Upper lobe of right lung (tissue), 1 donor: Measurements from ENCODE around the gene THUMPD2. TPM values are rescaled to one million over a fixed set of nuclear protein-coding genes. Genes with fewer than 3 reads are reported as not detected.

Experiments
- ATAC-seq: fragments of 200-7000 bp; cut with Tn5 transposase; one replicate; pipeline ENCODE4 v1.9.1; 2020; ENCODE audit warnings: mild to moderate bottlenecking, moderate library complexity
- DNase-seq: peaks from one replicate; pipeline ENCODE4 v3.0.0-alpha.2; 2020
- H3K27ac ChIP-seq: fragments of 200-600 bp; one replicate; pipeline ENCODE4 v1.8.0; 2022
- H3K27me3 ChIP-seq: fragments of 200-600 bp; one replicate; pipeline ENCODE4 v1.8.0; 2022; ENCODE audit warnings: mild to moderate bottlenecking
- H3K36me3 ChIP-seq: fragments of 200-600 bp; one replicate; pipeline ENCODE4 v1.8.0; 2022
- H3K4me1 ChIP-seq: fragments of 200-600 bp; one replicate; pipeline ENCODE4 v1.8.0; 2022
- H3K4me3 ChIP-seq: fragments of 200-600 bp; one replicate; pipeline ENCODE4 v1.8.0; 2022; ENCODE audit warnings: mild to moderate bottlenecking
- H3K9me3 ChIP-seq: fragments of 200-600 bp; one replicate; pipeline ENCODE4 v1.8.0; 2022
- CTCF ChIP-seq: fragments of 200-600 bp; IDR thresholded peaks from one replicate; pipeline ENCODE4 v1.8.0; 2022; ENCODE audit warnings: antibody characterized with exemption
- intact Hi-C: fragments of 100-400 bp; cut with DNase I; formaldehyde crosslinking; loops from one replicate; pipeline ENCODE4 v1.11.0; 2022
- total RNA-seq: library from RNA; stranded (reverse); fragmentation: NEBNext Ultra II Directional; extraction: Animal tissue kit (Norgen Biotek cat#: 25700); gene quantifications from one replicate; pipeline ENCODE4 v1.2.1, GENCODE V29; 2021
- donor health status: DM: no; HTN: yes; CAD: no; lungs with severe emphysema.

The THUMPD2 gene
- total RNA-seq, 1 donor from 2014 or later: 10.7 TPM

GRCh38 chr2:39706945-39707344, 72.1 kb downstream of the THUMPD2 start:
- no peak for TF ChIP-seq CTCF
- no peak for DNase-seq
- no peak overlapping the region for H3K4me3 ChIP-seq
- no peak for ATAC-seq
- H3K36me3 ChIP-seq: no peaks in the 10 kb centered on the region
- no peaks in the 10 kb centered on the region for H3K4me1 ChIP-seq
- no peaks in the 10 kb centered on the region for H3K27me3 ChIP-seq
- no peaks in the 10 kb centered on the region for H3K9me3 ChIP-seq
- intact Hi-C loops: no loop called here
- no peak overlapping the region for H3K27ac ChIP-seq

DNA sequence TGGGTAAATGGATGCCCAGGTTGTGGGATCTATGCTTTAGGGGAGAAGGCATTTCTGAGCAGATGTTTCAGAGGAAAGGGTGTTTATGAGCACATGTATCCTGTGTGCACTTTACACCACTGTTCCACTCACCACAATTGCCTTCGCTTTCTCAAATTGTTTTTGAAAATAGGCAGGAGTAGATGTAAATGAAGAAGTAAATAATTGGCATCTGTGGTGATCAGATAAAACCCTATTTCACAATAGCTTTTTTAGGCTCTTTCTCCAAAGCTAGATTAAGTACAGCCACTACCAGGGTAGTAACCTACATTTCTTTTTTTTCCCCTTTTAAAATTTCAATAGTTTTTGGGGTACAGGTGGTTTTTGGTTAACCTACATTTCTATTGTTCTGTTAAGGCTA, 72.7 kb downstream of the THUMPD2 start:
- Histone ChIP-seq H3K36me3 (no peaks in the 10 kb centered on the region), H3K9me3 (peaks cover 5% of the 10 kb centered on the region), H3K4me3 (no peak overlapping the region), H3K27me3 (no peaks in the 10 kb centered on the region), H3K4me1 (no peaks in the 10 kb centered on the region), H3K27ac (no peak overlapping the region)
- intact Hi-C loops: no loop called here
- ATAC-seq (no peak), DNase-seq (no peak)
- TF ChIP-seq CTCF: no peak

DNA sequence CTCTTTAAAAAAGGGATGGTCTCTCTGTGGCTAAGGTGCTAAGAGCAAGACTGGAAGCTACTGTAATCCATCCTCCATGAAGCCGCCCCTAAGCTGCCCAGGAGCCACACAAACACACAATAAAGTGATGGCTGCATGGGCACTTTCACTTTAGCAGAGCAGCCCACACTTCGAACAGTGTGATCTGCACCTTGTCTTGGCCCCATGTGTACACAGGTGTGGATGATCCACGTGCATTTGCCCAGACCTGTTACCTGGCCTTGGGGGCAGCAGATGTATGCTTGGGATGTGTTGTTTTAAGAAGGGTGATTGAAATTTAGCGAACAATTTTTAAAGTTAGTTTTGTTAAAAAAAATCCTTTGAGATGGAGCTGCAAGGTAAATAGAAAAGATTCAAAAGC, 73.4 kb downstream of the THUMPD2 start:
- Histone ChIP-seq H3K27me3 (no peaks in the 10 kb centered on the region), H3K4me3 (no peak overlapping the region), H3K27ac (no peak overlapping the region), H3K4me1 (no peaks in the 10 kb centered on the region), H3K36me3 (no peaks in the 10 kb centered on the region), H3K9me3 (peaks cover 9% of the 10 kb centered on the region)
- intact Hi-C loops: no loop called here
- no peak for DNase-seq
- TF ChIP-seq CTCF: no peak
- ATAC-seq: no peak

DNA sequence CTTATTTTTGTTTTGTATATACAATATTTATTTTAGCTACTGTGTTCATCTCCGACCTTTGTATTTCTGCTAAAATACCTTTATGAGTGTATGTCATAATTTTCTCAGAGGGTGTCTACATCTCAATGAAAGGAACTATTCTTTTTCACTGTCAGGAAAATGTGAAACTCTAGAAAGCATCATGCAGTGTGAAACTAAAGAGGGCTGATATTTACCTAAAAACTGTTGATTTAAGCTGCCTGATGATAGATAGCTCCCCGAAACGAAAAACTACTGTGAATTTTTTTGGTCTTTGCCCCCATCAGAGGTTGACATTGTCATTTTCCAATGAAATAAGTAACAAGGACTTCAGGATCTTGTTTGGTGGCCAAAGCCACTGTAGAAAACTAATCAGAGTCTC, 74.5 kb downstream of the THUMPD2 start:
- intact Hi-C loops: no loop called here
- Histone ChIP-seq H3K9me3 (peaks cover 9% of the 10 kb centered on the region), H3K27ac (no peak overlapping the region), H3K36me3 (no peaks in the 10 kb centered on the region), H3K4me1 (no peaks in the 10 kb centered on the region), H3K27me3 (no peaks in the 10 kb centered on the region), H3K4me3 (no peak overlapping the region)
- no peak for TF ChIP-seq CTCF
- ATAC-seq (no peak), DNase-seq (no peak)

DNA sequence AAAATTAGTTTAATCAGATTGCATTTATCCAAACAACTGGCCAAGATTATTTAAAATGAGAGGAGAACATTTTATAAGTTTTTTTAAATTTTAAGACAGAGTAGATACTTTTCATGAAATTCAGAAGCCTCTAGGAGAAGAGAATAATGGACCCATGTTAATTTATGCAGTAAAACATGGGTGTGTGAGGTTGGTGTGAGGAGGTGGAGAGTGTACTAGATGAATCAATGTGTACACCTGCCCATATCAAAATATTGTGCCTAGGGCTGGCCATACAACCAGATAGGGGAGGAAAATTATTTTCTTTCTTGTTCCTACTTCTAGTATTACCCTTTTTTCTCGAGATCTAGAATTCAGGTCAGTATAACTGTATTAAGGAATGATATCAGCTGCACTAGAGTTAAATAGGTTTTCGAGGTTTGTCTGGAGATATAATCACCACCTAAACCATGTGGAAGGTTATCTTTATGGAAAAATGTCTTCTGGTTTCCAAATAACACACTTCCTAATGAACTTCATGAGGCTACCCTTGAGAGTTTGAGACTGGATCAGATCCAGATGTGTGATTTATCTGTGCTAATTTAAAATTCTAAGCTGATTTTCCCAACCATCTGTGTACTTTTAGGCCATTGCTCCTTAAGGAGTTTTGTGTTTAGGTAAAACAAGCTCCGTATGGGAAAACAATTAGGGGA, 75.7 kb downstream of the THUMPD2 start:
- no peak overlapping the region for H3K27ac ChIP-seq
- no peak for TF ChIP-seq CTCF
- no peaks in the 10 kb centered on the region for H3K36me3 ChIP-seq
- no peak overlapping the region for H3K4me3 ChIP-seq
- DNase-seq: no peak
- intact Hi-C loops: no loop called here
- H3K4me1 ChIP-seq: no peaks in the 10 kb centered on the region
- H3K27me3 ChIP-seq: no peaks in the 10 kb centered on the region
- H3K9me3 ChIP-seq: peaks cover 9% of the 10 kb centered on the region
- no peak for ATAC-seq

DNA sequence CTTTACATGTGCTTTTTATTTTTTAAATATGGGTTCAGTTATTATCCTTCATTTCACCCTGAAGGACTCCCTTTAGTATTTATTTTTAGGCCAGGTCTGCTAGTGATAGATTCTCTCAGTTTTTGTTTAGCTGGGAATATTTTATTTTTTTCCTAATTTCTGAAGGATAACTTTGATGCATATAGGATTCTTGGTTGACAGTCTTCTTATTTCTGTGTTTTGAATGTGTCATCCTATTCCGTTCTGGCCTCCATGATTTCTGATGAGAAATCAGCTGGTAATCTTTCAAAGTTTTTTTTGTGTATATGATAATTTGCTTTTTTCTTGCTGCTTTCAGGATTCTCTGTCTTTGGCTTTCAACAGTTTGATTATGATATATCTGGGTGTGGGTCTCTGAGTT, 77.9 kb downstream of the THUMPD2 start:
- Histone ChIP-seq H3K27ac (no peak overlapping the region), H3K4me3 (no peak overlapping the region), H3K36me3 (no peaks in the 10 kb centered on the region), H3K4me1 (peaks cover 9% of the 10 kb centered on the region), H3K9me3 (peaks cover 9% of the 10 kb centered on the region), H3K27me3 (no peaks in the 10 kb centered on the region)
- ATAC-seq: no peak
- intact Hi-C loops: no loop called here
- DNase-seq: no peak
- TF ChIP-seq CTCF: no peak
